Fibroblast of the conjunctiva (primary cell): ENCODE results near the gene ZNF791.
"Not testable (repeated sequence)": the region's sequence is repeated elsewhere in the genome, so short reads cannot be mapped to it uniquely, and the experiment has no call there.

Source experiments
- DNase-seq: peaks from one replicate; pipeline ENCODE4 v3.0.0-alpha.2; 2010; ENCODE audit warnings: low read depth

Gene ZNF791

DNA sequence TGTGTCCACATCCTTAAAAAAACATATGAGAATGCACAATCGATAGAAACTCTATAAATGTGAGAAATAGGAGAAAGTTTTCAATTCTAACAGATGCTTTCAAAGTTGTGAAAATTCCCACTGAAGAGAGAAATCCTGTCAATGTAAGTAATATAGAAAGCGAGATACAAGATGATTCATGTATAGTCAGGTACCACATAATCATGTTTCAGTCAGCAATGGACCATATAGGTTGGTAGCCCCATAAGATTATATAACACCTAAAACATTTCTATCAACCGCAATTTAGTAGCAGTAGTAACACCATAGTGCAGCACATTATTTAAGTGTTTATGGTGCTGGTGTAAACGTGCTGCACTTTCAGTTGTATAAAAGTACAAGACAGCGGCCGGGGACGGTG lies 18.5 kb downstream of the ZNF791 start:
- DNase-seq, result no peak

DNA sequence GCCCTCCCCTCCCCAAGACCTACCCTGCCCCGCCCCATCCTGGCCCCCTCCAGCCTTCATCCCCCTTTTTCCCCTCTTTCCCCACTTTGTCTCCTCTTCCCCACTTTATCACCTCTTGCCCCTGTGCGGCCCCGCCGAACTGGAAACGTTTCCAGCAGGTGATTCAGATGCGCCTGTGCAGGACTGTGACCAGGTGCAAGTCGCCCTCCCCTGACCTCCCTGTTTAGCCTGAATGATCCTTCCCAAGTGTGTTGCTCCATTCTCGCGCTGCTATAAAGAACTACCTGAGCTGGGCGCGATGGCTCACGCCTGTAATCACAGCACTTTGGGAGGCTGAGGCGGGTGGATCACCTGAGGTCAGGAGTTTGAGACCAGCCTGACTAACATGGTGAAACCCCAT lies 25.9 kb downstream of the ZNF791 start:
- DNase-seq, result no peak

DNA sequence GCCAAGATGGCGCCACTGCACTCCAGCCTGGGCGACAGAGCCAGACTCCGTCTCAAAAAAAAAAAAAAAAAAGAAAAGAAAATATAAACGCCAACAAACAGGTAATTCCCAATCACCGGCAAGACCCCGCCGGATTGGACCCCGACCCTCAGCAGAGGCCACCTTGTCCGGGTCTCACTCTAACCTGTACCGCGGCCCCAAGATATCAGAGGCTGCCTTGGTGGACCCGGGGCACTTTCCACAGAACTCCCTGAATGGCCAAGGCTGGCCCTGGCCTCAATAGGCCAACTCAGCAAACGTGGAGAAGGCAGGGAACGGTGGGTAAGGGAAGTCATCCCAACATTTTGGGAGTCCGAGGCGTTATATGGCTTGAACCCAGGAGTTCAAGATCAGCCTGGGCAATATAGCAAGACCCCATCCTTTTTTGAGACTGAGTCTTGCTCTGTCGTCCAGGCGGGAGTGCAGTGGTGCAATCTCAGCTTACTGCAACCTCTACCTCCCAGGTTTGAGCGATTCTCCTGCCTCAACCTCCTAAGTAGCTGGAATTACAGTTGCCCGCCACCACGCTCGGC lies 28.0 kb downstream of the ZNF791 start:
- no peak for DNase-seq

DNA sequence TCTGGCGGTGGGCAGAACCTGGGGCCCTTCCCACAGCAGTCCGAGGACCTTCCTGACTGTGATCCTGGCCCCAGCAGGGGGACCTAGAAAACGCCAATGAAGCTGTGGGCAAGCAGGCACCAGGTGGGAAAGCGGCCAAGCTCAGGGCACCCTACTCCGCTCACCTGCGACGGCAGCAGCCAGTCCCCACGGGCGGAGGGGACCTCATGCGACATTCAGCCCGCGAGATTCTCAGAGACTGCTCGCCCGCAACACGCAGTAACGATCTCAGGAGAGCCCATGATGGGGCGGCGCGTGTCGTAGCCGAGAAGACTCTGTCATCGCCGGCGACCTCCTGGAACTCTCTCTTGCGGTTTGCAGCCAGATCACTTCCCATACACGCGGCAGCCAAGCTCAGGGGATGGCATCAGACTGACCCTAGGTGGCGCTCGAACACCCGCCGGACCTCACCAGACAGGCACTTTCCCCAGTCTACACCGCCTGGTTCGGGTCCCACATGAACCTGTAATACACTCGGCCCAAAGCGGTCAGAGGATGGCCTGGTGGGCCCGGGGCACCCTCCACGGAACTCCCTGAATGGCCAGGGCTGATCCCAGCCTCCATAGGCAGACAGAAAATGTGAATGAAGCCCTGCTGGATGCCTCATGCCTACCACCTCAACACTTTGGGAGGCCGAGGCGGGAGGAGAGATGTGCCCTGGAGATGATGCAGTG lies 29.3 kb downstream of the ZNF791 start:
- DNase-seq, result peak; percentile 48

DNA sequence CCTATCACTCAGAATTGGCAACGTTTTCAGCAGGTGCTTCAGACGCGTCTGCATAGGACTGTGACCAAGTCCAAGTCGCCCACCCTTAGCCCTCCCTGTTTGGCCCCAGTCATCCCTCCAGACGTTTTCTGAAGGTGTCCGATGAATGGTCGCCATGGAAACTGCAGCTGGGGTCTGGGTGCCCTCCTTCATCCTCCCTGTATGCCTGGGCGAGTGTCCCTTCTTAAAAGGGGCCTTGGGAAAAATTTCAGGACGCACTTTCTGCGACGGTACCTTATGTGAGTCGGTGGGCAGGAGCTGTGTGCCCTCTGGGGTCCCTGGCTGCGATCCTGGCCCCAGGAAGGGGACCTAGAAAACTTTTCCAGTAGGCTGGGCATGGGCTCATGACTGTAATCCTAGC lies 30.7 kb downstream of the ZNF791 start:
- no peak for DNase-seq

DNA sequence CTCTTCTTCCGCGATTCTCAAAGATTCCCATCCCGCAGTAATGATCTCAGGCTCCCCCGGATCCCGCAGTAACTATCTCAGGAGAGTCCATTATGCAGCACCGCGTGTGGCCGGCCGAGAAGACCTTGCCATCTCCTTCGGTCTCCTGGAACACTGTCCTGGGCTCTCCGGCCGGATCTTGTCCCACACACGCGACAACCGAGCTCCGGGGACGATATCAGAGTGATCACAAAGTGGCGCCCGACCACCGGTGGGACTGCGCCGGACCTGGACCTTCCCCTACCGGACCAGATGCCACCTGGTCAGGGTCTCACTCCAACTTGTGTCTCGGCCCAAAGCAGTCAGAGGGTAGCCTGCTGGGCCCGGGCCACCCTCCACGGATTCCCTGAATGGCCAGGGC lies 31.8 kb downstream of the ZNF791 start:
- no peak for DNase-seq

DNA sequence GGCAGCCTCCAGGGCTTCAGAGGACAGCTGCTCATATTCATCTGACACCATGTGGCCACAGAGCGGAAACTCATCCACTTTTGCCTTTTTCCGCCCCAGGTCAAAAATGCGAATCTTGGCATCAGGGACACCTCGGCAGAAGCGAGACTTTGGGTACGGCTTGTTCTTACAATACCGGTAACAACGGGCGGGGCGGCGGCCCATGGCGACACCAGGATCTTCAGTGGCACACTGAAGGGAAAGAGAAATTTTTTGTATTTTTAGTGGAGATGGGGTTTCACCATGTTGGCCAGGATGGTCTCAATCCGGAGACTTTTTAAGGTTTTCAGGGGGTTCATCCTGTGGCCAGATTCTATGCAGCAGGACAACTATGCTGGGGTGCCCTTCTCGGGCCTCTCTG lies 33.0 kb downstream of the ZNF791 start:
- not testable (repeated sequence) for DNase-seq

DNA sequence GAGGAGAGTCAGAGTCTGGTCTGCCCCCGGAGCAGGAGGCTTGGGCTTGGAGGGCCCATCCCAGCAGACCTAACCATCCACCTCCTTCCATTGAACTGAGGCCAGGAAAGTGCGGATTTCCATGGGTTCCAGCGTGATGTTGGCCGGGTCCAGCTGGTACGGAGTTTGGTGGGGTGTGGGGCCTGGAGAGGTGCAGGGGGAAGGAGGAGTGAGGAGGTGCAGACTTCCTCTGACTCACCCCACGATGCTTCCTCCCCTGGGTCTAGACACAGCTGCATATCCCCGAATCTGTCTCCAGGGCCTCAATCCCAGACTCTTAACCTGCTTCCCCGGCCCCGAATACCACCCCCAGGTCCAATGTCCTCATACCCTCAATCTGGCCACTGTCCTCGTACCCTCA lies 35.8 kb downstream of the ZNF791 start:
- no peak for DNase-seq

DNA sequence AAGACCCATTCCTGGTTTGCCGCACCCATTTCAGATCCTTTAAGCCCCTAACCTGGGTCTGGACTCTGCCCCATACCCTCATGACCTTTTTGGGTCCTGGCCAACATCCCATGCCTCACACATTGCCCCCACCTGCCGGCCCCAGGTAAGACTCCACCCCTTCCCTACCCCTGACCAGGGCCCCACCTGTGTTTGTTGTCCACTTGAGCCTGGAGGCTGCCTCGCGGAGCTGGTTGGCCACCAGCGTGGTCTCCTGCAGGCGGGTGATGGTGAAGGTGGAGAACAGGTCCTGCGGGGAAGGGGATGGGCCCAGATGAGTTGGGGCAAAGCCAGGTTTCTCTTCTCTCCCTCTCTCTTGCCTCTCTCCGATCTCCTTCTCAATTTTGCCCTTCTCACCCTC lies 36.3 kb downstream of the ZNF791 start:
- DNase-seq, result no peak

DNA sequence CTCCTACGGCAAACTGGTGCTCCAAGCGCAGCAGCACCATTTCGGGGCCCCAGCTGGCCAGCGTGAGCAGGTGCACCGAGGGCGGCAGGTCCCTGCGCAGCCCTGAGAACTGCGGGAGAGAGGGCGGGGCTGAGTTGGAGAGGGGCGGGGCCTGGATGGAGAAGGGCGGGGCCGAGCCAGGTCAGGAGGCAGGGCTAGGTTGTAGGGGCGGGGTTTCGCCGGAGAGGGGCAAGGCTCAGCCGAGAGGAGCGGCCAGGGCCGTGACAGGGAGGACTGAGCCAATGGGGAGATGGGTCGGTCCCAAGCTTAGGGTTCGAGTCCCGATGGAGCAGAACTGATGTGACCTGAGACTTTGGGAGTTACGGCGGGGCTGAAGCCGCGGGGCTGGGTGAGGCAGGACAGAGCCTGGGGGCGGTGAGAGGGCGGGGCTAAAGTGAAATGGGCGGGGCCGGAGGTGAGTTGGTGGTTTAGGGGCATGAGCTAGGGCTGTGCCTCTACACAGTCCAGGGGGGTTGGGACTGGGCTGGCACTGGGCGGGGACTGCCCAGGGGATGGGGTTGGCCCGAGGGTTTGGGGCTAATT lies 36.9 kb downstream of the ZNF791 start:
- no peak for DNase-seq

DNA sequence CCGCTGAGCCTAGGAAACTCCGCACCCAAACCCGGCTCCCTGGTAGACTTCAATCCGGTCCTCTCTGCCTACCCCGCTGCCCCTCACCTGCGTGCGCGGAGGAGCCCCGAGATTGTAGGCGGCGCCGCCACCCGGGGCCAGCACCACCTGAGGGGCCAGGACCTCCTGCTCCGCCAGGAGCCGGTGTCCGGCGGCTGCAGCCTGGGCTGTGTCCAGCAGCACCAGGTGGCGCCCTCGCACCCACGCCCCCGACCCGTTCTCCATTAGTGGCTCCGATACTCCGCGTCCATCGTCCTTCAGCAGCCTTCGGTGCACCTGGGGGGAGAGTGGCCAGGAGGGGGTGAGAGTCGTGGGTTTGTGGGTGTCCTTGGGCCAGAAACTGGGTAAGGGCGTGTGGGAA lies 37.4 kb downstream of the ZNF791 start:
- DNase-seq, result no peak

DNA sequence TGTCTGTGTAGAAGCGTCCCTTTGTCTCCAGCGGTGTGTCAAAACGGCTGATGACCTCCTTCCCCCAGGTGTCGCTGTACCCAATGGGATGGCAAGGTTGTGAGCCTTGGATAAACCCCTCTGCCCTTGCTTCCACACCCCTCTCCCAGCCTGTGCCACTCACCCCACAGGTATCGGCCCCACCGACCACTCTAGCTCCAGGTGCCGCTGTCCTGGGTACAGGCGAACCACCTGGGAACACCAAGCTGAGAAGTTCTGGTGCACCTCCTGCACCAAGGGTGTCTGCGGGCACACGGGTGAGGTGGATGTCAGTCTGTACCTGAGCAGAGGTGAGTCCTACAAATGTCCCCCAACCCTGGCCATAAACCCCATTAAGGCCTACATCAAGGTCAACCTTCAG lies 39.2 kb downstream of the ZNF791 start:
- no peak for DNase-seq

DNA sequence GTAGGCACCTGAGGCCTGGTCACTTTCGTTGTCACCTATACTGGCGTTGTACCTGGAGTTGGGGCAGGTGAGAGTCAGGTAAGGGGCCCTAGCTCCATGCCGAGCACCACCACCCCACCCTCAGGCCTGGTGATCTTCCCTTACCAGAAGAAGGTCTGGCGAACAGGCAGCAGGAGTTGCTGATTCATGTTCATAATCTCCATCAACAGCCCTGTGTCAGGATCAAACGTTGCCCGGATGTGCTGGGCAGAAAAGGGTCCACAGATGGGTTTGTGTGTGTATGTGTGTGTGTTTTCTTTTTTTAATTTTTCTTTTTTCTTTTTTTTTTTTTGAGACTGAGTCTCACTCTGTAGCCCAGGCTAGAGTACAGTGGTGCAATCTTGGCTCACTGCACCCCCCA lies 41.5 kb downstream of the ZNF791 start:
- no peak for DNase-seq

DNA sequence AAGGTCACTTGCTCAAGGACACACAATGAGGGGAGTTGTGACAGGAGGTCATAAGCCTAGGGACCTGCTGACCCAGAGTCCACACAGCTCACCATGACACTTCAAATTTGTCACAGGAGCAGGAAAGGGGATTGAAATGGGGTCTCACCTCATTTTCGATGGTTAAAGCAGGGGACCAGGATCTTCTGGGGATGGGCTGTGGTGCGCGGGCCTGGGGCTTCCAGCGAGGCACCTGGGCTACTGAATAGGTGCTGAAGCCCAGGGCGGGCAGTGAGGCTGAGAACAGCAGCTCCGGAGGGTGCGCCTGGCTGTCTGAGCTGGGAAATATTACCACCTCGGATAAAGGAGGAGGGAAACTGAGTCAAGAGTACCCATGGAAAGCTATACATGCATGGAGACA lies 44.8 kb downstream of the ZNF791 start:
- DNase-seq, result no peak

DNA sequence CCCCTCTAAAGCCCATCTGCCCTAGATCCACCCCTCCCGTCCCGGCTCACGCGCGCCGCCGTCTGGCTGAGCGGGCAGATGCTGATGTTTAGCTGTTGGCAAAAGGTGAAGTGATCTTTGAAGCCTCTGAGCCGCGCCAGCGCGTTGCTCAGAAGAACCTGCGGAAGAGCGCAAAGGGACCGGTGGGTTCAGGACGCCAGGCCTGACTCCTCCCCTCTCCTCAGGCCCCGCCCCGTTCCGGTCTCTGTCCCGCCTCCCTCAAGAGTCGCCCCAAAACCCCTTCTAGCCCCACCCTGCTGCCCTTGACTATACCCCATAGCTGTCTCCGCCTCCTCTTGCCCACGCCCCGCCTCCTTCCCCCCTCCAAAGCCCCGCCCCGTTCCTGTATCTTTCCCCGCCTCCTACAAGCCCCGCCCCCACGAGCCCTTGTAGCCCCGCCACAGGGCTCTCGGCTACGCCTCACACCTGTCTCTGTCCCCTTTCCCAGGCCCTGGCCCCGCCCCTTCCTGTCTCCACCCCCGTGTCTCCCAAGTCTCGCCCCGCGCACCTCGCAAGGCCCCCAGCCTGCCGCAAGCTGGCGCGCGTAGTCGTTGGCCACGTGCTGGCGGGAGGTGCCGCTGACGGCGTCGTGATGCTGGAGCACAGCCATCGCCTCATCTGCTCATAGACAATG lies 46.3 kb downstream of the ZNF791 start:
- DNase-seq, result no peak

DNA sequence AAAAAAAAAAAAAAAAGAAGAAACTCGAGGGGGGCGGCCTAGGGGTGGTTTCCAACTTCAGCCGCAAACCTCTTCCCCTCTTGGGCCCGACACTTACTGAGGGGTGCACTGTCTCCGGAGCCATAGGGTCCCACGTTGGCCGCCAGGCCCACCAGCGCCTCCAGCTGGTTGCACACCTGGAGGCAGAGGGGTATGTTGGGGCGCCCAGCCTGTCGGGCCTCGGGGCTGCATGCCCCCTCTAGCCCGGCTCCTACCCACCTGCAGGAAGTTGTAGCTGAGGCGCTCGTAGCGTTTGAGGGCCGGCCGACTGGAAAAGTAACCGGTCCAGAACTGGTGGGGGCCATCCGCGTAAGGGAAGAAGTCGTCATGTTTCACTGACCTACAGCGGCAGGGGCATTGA lies 47.2 kb downstream of the ZNF791 start:
- no peak for DNase-seq

DNA sequence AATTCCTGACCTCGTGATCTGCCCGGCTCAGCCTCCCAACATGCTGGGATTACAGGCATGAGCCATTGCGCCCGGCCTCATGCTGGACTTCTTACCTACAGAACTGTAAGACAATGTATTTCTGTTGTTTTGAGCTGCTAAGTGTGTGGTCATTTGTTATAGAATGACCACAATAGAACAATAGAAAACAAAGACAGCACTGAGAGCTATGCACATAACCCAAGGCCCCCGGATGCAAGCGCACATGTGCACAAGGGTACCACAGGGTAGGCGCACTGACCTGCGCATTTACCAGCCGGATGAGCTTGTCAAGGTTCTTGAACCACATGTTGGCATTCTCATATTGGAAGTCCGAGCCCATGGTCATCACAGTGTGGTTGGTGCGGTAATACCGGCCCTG lies 50.3 kb downstream of the ZNF791 start:
- no peak for DNase-seq

DNA sequence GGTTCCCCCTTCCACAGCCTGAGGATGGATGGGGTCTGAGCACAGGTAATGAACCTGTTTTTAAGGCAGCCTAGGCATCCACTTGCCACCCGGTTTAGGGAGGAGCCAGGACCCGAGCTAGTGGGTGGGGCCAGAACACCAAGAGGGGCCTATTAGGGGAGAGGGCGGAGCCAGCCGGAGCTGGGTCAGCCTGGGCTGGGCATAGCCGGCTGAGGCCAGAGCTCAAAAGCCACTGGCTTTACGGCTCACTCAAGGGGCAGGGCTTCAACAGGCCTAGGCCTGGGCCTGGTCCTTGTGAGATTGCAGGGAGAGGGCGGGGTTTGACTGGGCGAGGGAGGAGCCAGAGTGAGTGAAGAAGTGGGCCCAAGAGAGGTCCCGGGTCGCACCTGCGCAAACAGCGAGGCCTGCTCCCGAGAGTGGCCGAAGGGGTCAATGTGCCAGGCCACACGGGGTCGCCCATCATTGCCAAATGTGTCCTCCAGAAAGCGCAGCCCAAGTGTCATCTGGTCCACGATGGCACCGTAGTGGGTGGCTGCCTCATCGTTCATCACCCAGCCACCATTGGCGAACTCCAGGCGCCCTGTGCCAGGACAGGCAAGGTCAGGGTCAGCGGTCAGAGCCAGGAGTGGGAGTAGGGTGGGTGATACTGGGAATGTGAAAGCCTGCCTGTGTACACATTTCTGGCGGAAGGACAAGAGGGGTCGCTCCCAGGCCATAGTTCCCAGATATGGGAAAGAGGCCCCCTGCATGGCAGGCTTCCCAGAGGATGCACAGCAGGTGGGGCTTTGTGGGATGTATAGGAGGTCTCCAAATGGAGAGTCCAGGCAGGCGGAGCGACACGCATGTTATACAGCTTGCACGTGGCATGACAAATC lies 53.9 kb downstream of the ZNF791 start:
- DNase-seq, result no peak

DNA sequence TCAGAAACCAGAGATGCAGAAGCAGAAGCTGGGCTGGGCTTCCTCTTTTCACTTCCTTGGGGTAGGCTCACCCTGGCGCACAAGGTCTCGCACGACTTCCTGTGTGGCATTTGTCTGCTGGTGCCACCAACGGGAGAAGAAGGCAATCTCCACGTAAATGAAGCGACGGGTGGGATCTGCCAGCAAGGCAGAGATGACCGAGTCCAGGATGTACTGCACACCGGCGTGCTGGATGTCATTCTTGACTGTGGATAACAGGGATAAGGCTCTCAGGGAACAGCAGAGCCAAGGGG lies 54.5 kb downstream of the ZNF791 start:
- no peak for DNase-seq

DNA sequence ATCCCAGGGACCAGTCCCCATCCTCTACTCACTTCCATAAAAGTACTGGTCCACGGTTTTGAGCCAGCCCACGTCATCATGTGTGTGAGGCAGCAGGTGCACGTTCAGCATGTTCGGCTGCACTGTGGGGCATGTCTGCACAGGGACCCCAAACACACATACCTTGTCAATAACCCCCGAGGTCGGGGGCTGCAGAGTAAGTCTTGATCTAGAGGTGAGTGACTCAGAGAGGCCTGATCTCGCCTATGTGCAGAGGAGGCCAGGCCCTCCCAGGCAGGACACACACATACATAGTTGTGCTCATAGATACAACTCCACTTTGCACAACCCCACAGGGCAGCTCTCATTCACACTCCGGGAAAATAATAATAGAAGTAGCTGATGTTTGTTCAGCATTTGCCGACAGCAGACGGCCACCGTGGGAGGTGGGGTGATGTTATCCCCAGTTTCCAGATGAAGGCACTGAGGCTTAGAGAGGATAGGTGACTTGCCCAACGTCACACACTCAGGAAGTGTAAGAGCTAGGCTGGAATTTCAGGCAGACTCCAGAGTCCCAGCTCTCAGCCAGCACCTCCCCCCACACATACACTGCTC lies 55.0 kb downstream of the ZNF791 start:
- no peak for DNase-seq

DNA sequence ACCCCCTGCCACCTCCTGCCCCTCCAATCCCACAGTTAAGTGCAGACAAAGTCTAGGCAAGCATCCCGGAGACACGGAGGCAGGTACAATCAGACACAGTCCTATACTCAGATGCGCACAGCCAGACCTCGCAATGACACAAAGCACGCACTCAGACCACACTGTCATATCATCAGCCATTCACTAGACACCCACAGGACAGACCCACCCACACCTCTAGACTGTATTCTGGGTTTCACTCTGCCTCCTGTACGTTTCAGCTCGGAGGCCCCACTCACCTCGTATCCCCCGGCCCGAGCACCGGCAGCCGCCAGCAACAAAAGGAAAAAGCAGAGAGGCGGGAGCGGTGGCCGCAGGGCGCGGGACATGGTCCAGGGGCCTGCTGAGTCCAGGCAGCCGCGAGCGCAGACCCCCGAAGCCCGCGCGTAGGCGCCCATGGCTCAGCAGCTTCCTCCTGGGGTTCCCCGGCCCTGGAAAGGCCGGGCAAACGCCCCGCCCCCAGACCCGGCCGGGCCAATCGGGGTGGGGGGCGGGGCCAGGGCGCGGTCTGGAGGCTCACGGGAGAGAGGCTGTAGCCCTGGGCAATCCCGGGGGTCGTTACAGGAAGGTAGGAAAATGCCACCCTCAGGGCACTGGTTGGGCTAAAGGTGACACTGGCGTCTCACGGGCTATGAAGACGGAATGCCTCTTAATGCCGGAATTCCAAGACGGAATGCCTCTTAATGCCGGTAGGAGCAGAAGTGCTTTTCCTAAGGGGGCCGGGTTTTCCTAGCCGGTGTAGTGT lies 55.7 kb downstream of the ZNF791 start, which contains the start of the genes MAN2B1 and WDR83:
TSS of gene MAN2B1 (minus strand) at position 478 of the 784 bp plus-strand sequence. CDS start at position 437, 41 bp downstream.
TSS of gene WDR83 (plus strand) at position 543 of the 784 bp plus-strand sequence. CDS start 2,984 bp downstream, outside the sequence.
- peak; percentile 23 for DNase-seq
